Stimulated activated CD4-positive, alpha-beta T cell treated with anti-CD3 and anti-CD28 coated beads, Interleukin-12 subunit alpha, Interleukin-12 subunit beta, amount 100 ng/mL, for 24 hours (primary cell): ENCODE results near the gene CFAP141.

Source experiments
- DNase-seq, 2 experiments: peaks; one replicate each; pipeline ENCODE4 v3.0.0-alpha.2; 2020; ENCODE audit warnings: low read depth in 2 of 2

The CFAP141 gene

GRCh38 chr1:154171880-154172279 lies 34.3 kb downstream of the CFAP141 start:
- no peak for DNase-seq

DNA sequence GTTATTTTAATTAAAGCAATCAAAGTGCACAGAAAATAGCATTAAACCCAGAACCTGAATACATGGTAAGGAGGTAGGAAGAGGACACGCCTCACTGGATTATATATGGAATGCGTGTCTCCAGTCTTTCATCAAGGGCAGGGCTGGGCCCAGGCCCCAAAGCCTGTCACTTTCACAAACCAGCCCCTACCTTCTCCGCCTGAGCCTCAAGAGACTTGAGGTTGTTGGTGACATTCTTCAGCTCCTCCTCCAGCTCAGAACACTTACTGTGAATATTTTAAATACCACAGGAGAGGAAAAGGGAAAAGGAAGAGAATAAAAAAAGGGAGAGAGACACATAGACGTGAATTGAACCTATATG lies 34.9 kb downstream of the CFAP141 start:
- no peak for DNase-seq

DNA sequence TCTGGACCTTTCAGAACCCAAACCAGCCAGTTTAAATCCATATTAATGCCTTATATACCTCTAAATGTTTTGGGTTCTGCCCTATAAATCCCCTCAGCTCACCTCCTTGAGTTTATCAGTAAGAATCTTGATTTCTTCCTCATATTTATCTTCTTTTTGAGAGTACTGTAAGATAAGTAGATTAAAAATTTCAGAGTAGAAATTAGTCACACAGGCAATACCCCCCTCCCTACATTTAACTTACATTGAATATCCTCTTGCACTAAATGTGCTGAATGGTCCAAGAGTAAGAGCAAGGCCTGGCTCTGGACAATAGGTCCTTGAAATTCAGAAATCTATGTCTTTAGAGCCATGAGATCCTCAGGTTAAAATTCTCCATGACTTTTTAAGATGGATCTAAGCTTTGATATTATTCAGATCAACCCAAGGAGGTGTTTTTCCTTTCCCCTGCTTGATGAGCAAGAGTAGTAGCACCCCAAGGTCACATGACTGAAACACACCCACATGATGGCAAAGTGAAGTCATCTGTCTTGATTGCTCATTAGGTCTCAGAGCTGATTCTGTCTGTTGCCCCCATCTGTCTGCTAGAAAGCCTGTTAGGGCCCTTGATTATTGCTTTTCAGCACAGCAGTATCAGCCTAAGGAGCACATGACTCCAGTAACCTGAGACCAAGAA lies 35.4 kb downstream of the CFAP141 start:
- DNase-seq, result peak; percentile 33 to 44

DNA sequence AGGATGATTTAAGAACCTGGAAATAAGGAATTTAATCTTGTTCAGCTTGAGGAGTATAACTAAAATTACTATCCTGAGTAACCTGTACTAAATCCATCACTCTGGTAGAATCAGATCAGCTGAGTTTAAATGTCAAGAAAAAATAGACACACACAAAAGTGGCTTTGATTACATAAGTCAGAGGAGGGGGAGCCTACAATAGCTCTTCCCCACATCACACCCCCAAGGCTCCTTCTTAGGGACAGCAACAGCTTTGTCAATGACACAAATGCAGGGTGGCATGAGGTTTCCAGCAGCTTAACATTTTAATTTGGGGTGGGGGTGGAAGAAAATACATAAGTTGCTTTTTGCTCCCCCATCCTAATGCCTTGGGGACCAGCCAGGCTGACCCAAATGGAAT lies 38.7 kb downstream of the CFAP141 start:
- DNase-seq, result no peak

DNA sequence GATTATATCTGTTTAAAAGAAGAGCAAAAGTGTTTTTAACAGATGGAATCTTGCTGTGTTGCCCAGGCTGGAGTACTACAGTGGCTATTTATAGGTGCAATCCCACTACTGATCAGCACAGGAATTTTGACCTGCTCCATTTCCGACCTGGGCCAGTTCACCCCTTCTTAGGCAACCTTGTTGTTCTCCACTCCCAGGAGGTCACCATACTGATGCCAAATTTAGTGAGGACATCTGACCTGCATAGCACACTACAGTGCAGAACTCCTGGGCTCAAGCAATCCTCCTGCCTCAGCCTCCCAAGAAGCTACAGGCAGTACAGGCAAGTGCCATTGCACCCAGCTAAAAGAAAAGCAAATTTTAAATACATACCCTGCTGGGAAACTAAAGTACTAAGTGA lies 39.9 kb downstream of the CFAP141 start:
- DNase-seq, result no peak

GRCh38 chr1:154159554-154159953 lies 46.6 kb downstream of the CFAP141 start:
- no peak for DNase-seq

DNA sequence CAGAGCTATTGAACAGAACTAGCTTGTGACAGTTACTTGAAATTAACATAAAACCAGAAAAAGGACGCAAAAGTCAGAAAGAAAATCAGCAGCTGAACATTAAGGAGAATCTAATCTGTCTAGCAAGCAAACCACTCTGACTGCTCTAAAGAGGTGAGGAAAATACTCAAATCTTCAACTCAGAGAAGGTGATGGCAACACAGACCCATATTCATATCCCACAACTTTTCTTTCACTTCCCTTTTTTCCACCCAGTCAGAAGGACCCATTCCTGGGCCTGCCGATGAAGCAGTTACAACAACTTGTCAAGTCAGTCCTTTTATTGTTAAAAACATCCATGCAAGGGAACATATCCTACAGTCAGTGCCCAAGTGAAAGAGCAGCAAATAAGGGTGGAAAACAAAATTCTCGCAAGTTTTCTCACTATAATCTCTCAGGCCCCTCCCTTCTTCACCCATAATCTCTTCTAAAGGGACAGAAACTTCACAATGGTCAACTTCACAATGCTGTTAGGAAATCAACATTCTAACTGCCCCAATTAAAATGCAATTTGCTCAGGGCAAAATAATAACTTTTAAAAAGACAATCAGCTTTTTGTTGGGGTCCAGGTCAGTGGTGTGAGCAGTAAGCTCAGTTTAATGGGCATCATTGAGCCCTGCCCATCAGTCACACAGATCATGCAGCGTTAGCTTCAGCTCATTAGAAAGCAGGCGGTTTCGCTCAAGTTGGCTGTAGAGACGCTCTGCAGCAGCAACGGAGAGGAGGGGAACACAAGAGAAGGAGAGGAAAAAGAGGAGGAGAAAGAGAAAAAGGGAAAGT lies 47.6 kb downstream of the CFAP141 start:
- no peak for DNase-seq

DNA sequence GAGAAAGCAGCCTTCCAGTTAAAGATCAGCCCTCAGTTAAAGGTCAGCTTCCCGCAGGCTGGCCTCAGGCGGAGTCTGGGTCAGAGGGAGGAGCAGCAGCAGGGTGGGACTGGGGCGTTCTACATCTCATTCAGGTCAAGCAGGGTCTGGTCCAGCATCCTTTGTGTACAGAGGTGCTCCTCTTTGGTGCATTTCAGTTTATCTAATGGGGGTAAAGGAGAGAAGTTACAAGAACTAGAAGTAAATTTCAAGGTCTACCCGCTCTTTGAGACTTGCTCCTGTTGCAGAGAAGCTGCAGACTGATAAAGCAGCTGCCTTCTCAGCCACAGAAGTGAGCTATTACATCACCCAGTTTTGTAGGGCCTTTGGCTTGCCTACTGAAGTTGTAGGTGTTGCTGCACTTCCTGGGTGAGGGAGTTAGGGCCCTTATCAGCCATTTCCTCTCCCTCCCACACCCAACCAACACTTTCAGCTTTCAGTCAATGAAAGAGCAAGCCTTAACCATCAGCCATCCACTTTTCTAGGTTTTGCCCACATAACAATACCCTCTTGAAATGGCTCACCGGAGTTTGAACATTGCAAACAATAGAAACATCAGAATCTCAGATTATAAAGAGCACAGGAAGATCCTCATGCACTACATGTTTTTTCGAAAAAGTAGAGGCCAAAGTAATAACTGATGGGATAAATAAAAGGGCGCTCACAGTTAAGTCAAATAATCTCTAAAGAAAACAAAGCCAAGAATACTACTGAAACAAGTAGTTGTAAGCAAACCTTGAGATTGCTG lies 48.4 kb downstream of the CFAP141 start:
- peak; percentile 37 to 50 for DNase-seq

DNA sequence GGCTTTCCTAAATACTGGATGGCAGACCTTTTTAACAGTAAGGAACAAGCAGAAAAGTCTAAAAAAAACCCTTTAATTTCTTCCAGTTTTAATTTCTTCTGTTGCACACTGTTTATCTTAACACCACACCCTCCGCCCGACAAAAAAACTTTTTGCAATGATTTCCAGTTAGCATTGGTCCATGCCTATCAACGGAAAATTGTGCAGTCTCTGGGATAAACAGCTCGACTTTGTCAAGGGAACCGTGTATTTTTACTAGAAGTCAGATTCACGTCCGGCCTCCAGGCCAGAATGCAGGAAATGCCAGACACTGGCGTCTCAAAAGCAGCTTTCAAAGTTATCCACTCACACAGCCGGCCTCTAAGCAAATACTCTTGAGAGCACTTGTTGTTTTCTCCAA lies 50.9 kb downstream of the CFAP141 start:
- no peak for DNase-seq

DNA sequence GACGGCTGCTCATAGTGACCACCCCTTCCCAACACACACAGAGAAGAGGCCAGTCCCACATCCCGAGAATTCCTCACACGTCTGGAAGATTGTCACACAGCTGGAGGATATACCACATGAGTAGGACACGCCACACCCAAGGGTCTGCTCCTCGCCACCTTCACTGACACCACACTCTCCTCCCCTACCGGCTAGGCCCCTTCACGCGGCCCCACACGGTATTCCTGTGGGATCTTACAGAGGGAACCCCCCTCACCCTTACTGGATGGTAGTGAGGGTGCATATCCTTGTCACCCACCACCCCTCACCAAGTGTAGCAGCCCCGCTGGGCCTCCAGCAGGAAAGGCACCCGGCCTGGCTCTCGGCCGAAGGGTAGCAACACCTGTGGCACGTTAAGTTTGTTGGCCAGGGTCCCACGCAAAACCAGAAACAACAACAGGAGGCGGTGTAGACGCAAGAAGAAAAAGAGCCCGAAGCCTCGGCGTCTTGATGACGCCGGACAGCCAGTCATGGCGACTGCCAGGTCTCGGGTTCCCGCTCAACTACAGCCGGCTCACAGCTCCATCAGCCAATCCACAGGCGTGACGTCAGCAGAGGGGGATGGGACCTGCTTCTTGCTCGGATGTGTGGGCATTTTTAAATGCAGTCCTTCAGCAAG lies 51.5 kb downstream of the CFAP141 start, which contains the start of gene NUP210L:
Gene NUP210L (minus strand): TSS at position 540 of the 658 bp plus-strand sequence.
- no peak for DNase-seq

- DNase-seq, result no peak
Measured at GRCh38 chr1:154154053-154154452, 52.1 kb downstream of the CFAP141 start.

GRCh38 chr1:154151311-154151710 lies 54.8 kb downstream of the CFAP141 start:
- DNase-seq, result no peak
